ENCODE data around the gene MFSD12.

Gene MFSD12

GRCh38 chr19:3555653-3556422 is 1.5 kb downstream of the MFSD12 start:
- DNase-seq = no peak

GRCh38 chr19:3554254-3555083 is 2.9 kb downstream of the MFSD12 start:
- no peak for DNase-seq

GRCh38 chr19:3551792-3552095 is 5.6 kb downstream of the MFSD12 start:
- DNase-seq = no peak

- DNase-seq = no peak
Observed at GRCh38 chr19:3550947-3551791, 6.2 kb downstream of the MFSD12 start.

- DNase-seq = no peak
Observed at GRCh38 chr19:3549816-3550215, 7.6 kb downstream of the MFSD12 start.

GRCh38 chr19:3548606-3549005 is 8.8 kb downstream of the MFSD12 start:
- no peak for DNase-seq

- DNase-seq = no peak
Observed at GRCh38 chr19:3547767-3548282, 9.6 kb downstream of the MFSD12 start.

- peak; percentile 42 for DNase-seq
Observed at GRCh38 chr19:3547301-3547731, 10.1 kb downstream of the MFSD12 start.

- no peak for DNase-seq
Observed at GRCh38 chr19:3546119-3546518, 11.3 kb downstream of the MFSD12 start.

- DNase-seq = no peak
Observed at GRCh38 chr19:3545669-3546034, 11.7 kb downstream of the MFSD12 start.

GRCh38 chr19:3544742-3545668 is 12.4 kb downstream of the MFSD12 start:
- DNase-seq = peak; percentile 77

GRCh38 chr19:3544058-3544376 is 13.4 kb downstream of the MFSD12 start:
- DNase-seq = no peak

- DNase-seq = no peak
Observed at GRCh38 chr19:3543150-3544057, 14.0 kb downstream of the MFSD12 start.

- DNase-seq = no peak
Observed at GRCh38 chr19:3539756-3540118, 17.6 kb downstream of the MFSD12 start.

GRCh38 chr19:3538965-3539755 is 18.2 kb downstream of the MFSD12 start, which contains the start of gene TEKTIP1:
TEKTIP1 (plus strand) TSS chr19:3539174; CDS start chr19:3539178, 4 bp downstream.
- no peak for DNase-seq

GRCh38 chr19:3538258-3538929 is 19.0 kb downstream of the MFSD12 start:
- DNase-seq = no peak

- no peak for DNase-seq
Observed at GRCh38 chr19:3537438-3538240, 19.7 kb downstream of the MFSD12 start.

GRCh38 chr19:3537101-3537437 is 20.3 kb downstream of the MFSD12 start:
- DNase-seq = no peak
